GM12878 (cell line): ENCODE data around the gene S100A12. TPM values are rescaled to one million over a fixed set of nuclear protein-coding genes. Genes with fewer than 3 reads are reported as not detected.

ENCODE experiments used
- ATAC-seq: fragments of 200-7000 bp; cut with Tn5 transposase; 3 replicates; pipeline ENCODE4 v1.9.1; 2020; ENCODE audit warnings: mild to moderate bottlenecking, moderate library complexity
- BruUV-seq: library from RNA; stranded (reverse); fragments of 400-500 nt; replicated peaks from 2 replicates; lab custom pipeline; 2021; lab: Mats Ljungman, UMichigan
- CTCF ChIA-PET: fragments of 300-600 bp; sonication (Branson Sonifier 250); formaldehyde crosslinking; extraction: SDS; loops from one replicate; lab custom pipeline; 2021; ENCODE audit warnings: inconsistent platforms; lab: Yijun Ruan, JAX
- POLR2A ChIA-PET: fragments of 350-600 bp; formaldehyde crosslinking; extraction: SDS; loops from one replicate; lab custom pipeline; 2021; ENCODE audit warnings: inconsistent platforms; lab: Charles Lee
- RAD21 ChIA-PET: fragments of 300-600 bp; sonication (Branson Sonifier 250); formaldehyde crosslinking; loops from one replicate; lab custom pipeline; 2023; ENCODE audit warnings: antibody characterized with exemption; ENCODE audit not compliant: unreplicated experiment; lab: Charles Lee
- SMC1A ChIA-PET: fragments of 300-600 bp; sonication (Branson Sonifier 250); formaldehyde crosslinking; loops from one replicate; lab custom pipeline; 2023; ENCODE audit not compliant: unreplicated experiment, uncharacterized antibody; lab: Charles Lee
- DNase-seq: peaks from one replicate; pipeline ENCODE4 v3.0.0-alpha.2; 2011; ENCODE audit warnings: low read depth, low spot score
- FAIRE-seq: peaks from 3 replicates; lab custom pipeline; 2011; peaks lifted over from hg19 to GRCh38; lab: Jason Lieb, UNC
- H2AFZ ChIP-seq: 2 replicates; pipeline ENCODE4 v1.6.0; 2011; ENCODE audit warnings: low read depth, low read length, control low read depth; ENCODE audit not compliant: control insufficient read depth
- H3K27ac ChIP-seq: 2 replicates; pipeline ENCODE4 v1.5.1; 2011; ENCODE audit warnings: control low read depth; ENCODE audit not compliant: control insufficient read depth, insufficient read depth
- H3K27me3 ChIP-seq, 2 experiments: replicated peaks in 1 of 2; 2 replicates each; pipeline versions ENCODE4 v1.6.0 to v1.6.1; 2011; ENCODE audit warnings: low read length in 1 of 2; ENCODE audit not compliant: control insufficient read depth in 2 of 2, insufficient read depth in 2 of 2
- H3K36me3 ChIP-seq, 2 experiments: 2 replicates each; pipeline ENCODE4 v1.5.1; 2011; ENCODE audit warnings: low read length in 1 of 2; ENCODE audit not compliant: control insufficient read depth in 2 of 2, insufficient read depth in 2 of 2
- H3K4me1 ChIP-seq: 2 replicates; pipeline ENCODE4 v1.6.1; 2011; ENCODE audit warnings: mild to moderate bottlenecking, low read length, moderate library complexity, mixed read lengths; ENCODE audit not compliant: control insufficient read depth, insufficient read depth
- H3K4me2 ChIP-seq: 2 replicates; pipeline ENCODE4 v1.6.0; 2011; ENCODE audit warnings: control low read depth; ENCODE audit not compliant: control insufficient read depth, insufficient read depth
- H3K4me3 ChIP-seq: fragments of 200-600 bp; sonication (generic); 2 replicates; pipeline ENCODE4 v1.5.1; 2016
- H3K79me2 ChIP-seq: 2 replicates; pipeline ENCODE4 v1.6.0; 2011; ENCODE audit warnings: low read length; ENCODE audit not compliant: control insufficient read depth, insufficient read depth
- H3K9ac ChIP-seq: 2 replicates; pipeline ENCODE4 v1.8.0; 2011; ENCODE audit warnings: low read length, control low read depth, mixed read lengths; ENCODE audit not compliant: control insufficient read depth, insufficient read depth
- H3K9me3 ChIP-seq: replicated peaks from 3 replicates; pipeline ENCODE4 v1.5.1; 2011; ENCODE audit warnings: mild to moderate bottlenecking, low read length; ENCODE audit not compliant: control insufficient read depth, insufficient read depth
- H4K20me1 ChIP-seq: 2 replicates; pipeline ENCODE4 v1.6.0; 2011; ENCODE audit not compliant: control insufficient read depth, insufficient read depth
- CREB1 ChIP-seq: IDR thresholded peaks from 2 replicates; pipeline ENCODE4 v1.6.1; 2012; ENCODE audit warnings: low read depth, mild to moderate bottlenecking, inconsistent platforms
- HDGF ChIP-seq: fragments of 450-650 bp; IDR thresholded peaks from 2 replicates; pipeline ENCODE4 v1.6.1; 2016; ENCODE audit warnings: antibody characterized with exemption
- LARP7 ChIP-seq: fragments of 450-650 bp; IDR thresholded peaks from 2 replicates; pipeline ENCODE4 v1.6.1; 2017; ENCODE audit warnings: mild to moderate bottlenecking
- MXI1 ChIP-seq: fragments of 150-350 bp; IDR thresholded peaks from 2 replicates; pipeline ENCODE4 v1.6.1; 2011; ENCODE audit warnings: low read depth, mild to moderate bottlenecking, inconsistent platforms, low read length, improper control_type of control experiment
- NFYA ChIP-seq: IDR thresholded peaks from 2 replicates; pipeline ENCODE4 v1.6.1; 2011; ENCODE audit warnings: low read depth, mild to moderate bottlenecking, low read length, improper control_type of control experiment, borderline replicate concordance
- NR2C1 ChIP-seq: fragments of 450-650 bp; IDR thresholded peaks from 2 replicates; pipeline ENCODE4 v1.6.1; 2017; ENCODE audit warnings: antibody characterized with exemption, mild to moderate bottlenecking, moderate library complexity
- NRF1 ChIP-seq: conservative IDR thresholded peaks from 2 replicates; pipeline ENCODE4 v1.6.1; 2011; ENCODE audit warnings: mild to moderate bottlenecking, low read depth, low read length, improper control_type of control experiment
- RAD21 ChIP-seq: IDR thresholded peaks from 2 replicates; pipeline ENCODE4 v1.6.1; 2011; ENCODE audit warnings: mild to moderate bottlenecking, low read depth, low read length, moderate library complexity; ENCODE audit not compliant: insufficient read depth
- RB1 ChIP-seq: fragments of 450-650 bp; formaldehyde crosslinking; IDR thresholded peaks from 2 replicates; pipeline ENCODE4 v1.6.1; 2017; ENCODE audit warnings: mild to moderate bottlenecking, borderline replicate concordance
- SIX5 ChIP-seq: IDR thresholded peaks from 2 replicates; pipeline ENCODE4 v1.6.1; 2011; ENCODE audit warnings: mild to moderate bottlenecking, low read depth, low read length, moderate library complexity; ENCODE audit not compliant: severe bottlenecking
- SPI1 ChIP-seq: IDR thresholded peaks from 2 replicates; pipeline ENCODE4 v1.6.1; 2011; ENCODE audit warnings: low read depth, mild to moderate bottlenecking, low read length, moderate library complexity, borderline replicate concordance; ENCODE audit not compliant: insufficient read depth
- TBL1XR1 ChIP-seq: IDR thresholded peaks from 2 replicates; pipeline ENCODE4 v1.6.1; 2012; ENCODE audit warnings: low read depth, low read length, improper control_type of control experiment
- ZSCAN29 ChIP-seq: fragments of 450-650 bp; IDR thresholded peaks from 2 replicates; pipeline ENCODE4 v1.6.1; 2017; ENCODE audit warnings: mild to moderate bottlenecking, moderate library complexity
- WGBS: methylation state at CpG from one replicate; pipeline ENCODE4 v1.1.6; 2016; ENCODE audit warnings: low lambda C conversion rate; ENCODE audit not compliant: insufficient replicate concordance, insufficient coverage; ENCODE audit errors: missing lambda C conversion rate; 5-methylcytosine and 5-hydroxymethylcytosine counted together
- in situ Hi-C: fragments of 300-500 bp; cut with MboI; formaldehyde crosslinking; loops from 9 replicates; pipeline ENCODE4 v1.14.3; 2018; ENCODE audit warnings: mixed read lengths
- intact Hi-C: fragments of 100-400 bp; cut with micrococcal nuclease; formaldehyde crosslinking; loops from one replicate; pipeline ENCODE4 v1.14.2; 2022; ENCODE audit not compliant: unreplicated experiment
- polyA plus RNA-seq, 11 experiments: library from polyadenylated mRNA; depleted of rRNA in 4 of 11; unstranded in 6 of 11; stranded (reverse) in 5 of 11; fragments of >200 nt; fragmentation: Nextera tagmentation in 4 of 11; fragmentation: Illumina TruSeq in 1 of 11; extraction: Ambion mirVana in 4 of 11; extraction: Trizol in 1 of 11; gene quantifications; 1 replicate in 1 of 11; 2 replicates in 10 of 11; pipeline versions ENCODE4 v1.2.1 to v1.2.3, GENCODE V29; 2011 to 2016; ENCODE audit warnings: inconsistent platforms in 2 of 11, missing spikeins in 2 of 11, low read depth in 1 of 11
- total RNA-seq, 4 experiments: library from RNA; depleted of rRNA in 3 of 4; stranded (reverse); fragments of >200 nt in 3 of 4; fragmentation: Illumina TruSeq in 1 of 4; extraction: Trizol in 1 of 4; gene quantifications; 2 replicates each; pipeline versions ENCODE4 v1.2.1 to v1.2.3, GENCODE V29; 2013 to 2021

S100A12 gene
- total and polyA plus RNA-seq, 10 of the 15 experiments (the other 5 are each of a cell fraction or from before 2014, with no cell fraction given): not detected

DNA sequence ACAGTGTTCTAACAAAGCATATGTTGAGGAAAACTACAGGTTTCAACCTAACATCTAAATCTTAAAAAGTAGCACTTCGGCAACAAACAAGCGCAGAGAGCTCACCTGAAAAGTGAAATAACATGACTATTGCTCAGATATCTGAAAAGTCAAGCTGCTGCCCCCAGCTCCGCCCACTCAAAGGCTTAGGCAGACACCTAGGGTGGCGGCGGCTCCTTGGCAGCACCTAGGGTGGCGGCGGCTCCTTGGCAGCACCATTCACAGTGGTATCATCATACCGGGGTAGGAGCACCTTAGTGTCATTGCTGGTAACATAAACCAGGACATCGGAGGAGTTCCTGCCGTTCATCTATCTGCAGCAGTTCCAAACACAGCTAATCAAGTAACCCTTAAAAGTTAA, 4.2 kb upstream of the S100A12 start (continued):
- TF ChIP-seq RB1 (no peak), HDGF (no peak), NR2C1 (no peak), TBL1XR1 (no peak), CREB1 (no peak), NRF1 (no peak), RAD21 (no peak), SPI1 (no peak), ZSCAN29 (no peak), LARP7 (no peak)

DNA sequence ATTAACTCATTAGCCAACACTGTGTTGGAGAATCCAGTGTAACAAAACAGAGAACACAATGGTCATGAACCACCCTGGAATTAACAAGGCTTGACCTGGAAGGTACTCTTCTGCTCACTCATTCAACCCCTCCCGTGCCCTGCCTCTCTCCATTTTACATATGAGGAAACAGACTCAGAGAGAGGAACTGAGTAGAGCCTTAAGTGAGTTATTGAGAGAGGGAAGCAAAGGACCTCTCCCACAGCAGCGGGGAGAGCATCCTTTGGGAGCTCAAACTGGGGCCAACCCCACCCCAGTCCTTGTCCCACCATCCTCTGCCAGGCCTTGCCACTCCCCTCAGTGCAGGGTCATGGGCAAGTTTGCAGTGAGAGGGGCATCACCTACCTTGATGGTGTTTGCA, 1.4 kb downstream of the S100A12 start:
- BruUV-seq: no TSS peak
- Histone ChIP-seq H4K20me1 (no peaks in the 10 kb centered on the region), H3K4me3 (no peak overlapping the region), H3K9me3 (no peaks in the 10 kb centered on the region), H2AFZ (no peak overlapping the region), H3K4me1 (no peaks in the 10 kb centered on the region), H3K4me2 (no peak overlapping the region), H3K36me3 (no peaks in the 10 kb centered on the region), H3K9ac (no peak overlapping the region), H3K27me3 (no peaks in the 10 kb centered on the region), H3K79me2 (no peaks in the 10 kb centered on the region), H3K27ac (no peak overlapping the region)
- no peak for ATAC-seq
- no peak for FAIRE-seq
- CTCF ChIA-PET: interaction anchor here (0.8 kb wide), 1 partner anchor 121 kb away, joined by 3 read pairs; no protein-coding TSS in a partner anchor
- no peak for TF ChIP-seq NFYA
- TF ChIP-seq RAD21: no peak
- no peak for TF ChIP-seq MXI1
- no peak for TF ChIP-seq SIX5
- RAD21 ChIA-PET: no interaction called here
- SMC1A ChIA-PET: no interaction called here
- DNase-seq: no peak
- in situ Hi-C loops: no loop called here
- intact Hi-C loops: no loop called here
- WGBS: 11% methylated on average over 2 of the region's 2 CpGs
- POLR2A ChIA-PET: no interaction called here
